HG02943 (cell line): ENCODE measurements around the gene RAB36.

Experiments
- ATAC-seq: cut with Tn5 transposase; IDR thresholded peaks from one replicate; pipeline ENCODE4 v1.9.1; 2021; ENCODE audit warnings: mild to moderate bottlenecking, low read depth, moderate library complexity; ENCODE audit not compliant: unreplicated experiment

Gene RAB36

DNA sequence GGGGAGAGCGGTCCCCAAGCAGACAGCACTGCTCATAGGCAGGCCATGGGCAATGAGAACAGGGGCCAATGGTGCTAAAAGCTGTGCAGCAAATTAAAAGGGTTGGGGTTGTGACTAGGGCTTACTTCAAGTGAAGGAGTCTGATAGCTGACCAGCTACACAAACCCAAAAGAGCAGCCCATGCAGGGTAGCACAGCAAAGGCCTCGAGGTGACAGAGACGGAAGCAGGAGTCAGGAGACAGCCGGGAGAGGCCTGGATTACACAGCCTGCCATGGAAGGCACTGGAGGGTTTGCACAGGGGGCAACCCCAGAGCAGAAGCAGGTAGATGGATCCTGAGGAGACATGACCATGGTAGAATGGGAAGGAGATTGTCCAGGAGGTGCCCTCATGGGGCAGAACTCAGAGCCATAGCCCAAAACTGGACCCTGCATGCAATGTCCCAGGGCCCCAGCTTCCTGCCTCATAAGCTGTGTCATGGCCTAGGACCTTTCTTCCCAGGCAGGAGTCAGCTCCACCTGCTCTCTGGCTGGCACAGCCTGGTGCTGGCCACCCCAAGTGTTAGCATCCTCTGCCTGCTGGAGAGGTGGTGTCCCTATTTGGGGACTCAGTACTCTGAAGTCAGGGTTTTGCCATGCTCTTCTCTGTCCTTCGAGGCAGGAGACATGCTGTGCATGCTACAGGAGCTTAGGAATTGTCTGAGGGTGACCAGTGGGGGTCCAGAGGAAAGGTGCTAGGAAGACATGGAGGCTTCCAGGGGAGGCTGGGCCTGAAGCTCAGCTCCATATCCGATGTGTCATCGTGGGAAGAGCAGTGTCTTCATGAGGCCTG lies 36.8 kb upstream of the RAB36 start:
- no peak for ATAC-seq

GRCh38 chr22:23109079-23109347 lies 36.3 kb upstream of the RAB36 start:
- ATAC-seq = no peak

- no peak for ATAC-seq
Measured at GRCh38 chr22:23109441-23109978, 35.8 kb upstream of the RAB36 start.

GRCh38 chr22:23110190-23110921 lies 34.9 kb upstream of the RAB36 start:
- no peak for ATAC-seq

- no peak for ATAC-seq
Measured at GRCh38 chr22:23110922-23111527, 34.3 kb upstream of the RAB36 start.

DNA sequence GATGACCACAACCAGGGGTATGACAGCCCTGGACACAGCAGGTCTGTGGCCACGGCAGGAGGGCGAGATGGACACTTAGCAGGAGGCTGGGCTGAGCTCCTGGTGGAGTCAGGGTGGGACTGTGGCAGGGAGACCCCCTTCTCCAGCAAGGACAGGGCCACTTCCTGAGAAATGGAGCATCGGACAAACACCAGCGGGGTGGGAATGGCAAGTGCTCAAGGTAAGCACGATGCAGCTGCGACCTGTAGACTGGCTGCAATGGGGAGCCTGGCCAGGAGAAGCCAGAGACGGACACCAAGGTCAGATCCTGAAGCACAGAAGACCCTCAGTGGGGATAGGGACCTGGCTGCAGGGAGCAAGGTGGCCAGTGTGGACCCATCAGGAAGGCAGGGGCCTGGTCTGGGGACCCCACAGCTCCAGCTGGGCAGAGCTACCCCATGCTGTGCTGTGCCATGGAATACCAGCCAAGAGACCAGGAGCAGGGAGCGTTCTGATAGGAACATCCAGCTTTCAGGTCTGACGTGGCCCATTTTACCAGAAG lies 32.7 kb upstream of the RAB36 start:
- ATAC-seq = no peak

GRCh38 chr22:23113067-23113846 lies 32.0 kb upstream of the RAB36 start:
- ATAC-seq = no peak

GRCh38 chr22:23113847-23114720 lies 31.2 kb upstream of the RAB36 start:
- ATAC-seq = no peak

DNA sequence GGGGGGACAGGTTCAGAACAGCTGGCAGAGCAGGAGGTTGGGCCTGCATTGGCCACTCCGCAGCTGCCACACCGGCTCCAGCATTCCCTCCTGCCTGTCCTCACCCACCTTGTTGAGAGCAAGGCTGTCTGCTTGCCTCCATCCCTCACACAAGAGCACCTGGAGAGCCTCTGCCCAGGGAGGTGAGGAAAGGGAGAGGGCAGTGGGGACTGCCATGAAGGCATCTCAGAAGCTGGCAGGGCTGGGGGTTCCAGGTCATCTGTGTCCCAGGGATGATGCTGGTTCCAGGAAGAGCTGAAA lies 30.6 kb upstream of the RAB36 start:
- no peak for ATAC-seq

- ATAC-seq = no peak
Measured at GRCh38 chr22:23115369-23115768, 29.9 kb upstream of the RAB36 start.

GRCh38 chr22:23115825-23116494 lies 29.3 kb upstream of the RAB36 start:
- ATAC-seq = no peak

DNA sequence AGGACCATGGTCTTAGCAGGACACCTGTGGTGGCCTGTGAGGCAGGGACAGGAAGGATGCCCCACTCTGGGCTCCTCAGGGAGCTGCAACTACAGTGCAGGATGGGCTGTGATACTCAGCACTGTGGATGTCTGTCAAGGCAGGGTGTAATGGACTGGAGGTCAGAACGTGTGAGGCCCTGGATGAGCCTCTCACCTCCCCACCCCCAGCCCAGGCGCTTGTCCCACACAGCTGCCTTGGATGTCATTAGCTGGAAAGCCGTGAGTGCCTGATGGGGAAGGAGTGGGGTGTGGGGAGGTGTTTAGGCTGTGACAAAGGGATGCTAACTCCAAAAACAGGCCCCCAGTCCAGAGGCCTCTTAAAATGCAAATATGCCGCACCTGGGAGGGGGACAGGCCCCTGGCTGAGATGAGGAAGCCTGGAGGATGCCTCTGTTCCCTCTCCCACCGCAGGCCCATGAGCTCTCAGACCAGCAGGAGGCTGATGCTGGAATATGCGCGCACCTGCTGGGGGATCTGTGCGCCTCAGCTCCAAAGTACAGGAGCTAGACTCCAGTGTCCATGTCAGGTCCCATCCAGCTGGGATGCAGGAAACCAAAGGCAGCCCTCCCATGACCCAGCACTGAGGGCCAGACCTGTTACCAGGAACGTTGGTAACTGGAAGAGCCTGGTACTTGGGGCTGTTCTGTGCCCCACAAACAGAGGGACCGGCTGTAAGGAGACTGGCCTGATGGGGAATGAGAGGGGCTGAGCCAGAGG lies 28.6 kb upstream of the RAB36 start:
- ATAC-seq = no peak

- no peak for ATAC-seq
Measured at GRCh38 chr22:23117275-23117674, 28.0 kb upstream of the RAB36 start.

DNA sequence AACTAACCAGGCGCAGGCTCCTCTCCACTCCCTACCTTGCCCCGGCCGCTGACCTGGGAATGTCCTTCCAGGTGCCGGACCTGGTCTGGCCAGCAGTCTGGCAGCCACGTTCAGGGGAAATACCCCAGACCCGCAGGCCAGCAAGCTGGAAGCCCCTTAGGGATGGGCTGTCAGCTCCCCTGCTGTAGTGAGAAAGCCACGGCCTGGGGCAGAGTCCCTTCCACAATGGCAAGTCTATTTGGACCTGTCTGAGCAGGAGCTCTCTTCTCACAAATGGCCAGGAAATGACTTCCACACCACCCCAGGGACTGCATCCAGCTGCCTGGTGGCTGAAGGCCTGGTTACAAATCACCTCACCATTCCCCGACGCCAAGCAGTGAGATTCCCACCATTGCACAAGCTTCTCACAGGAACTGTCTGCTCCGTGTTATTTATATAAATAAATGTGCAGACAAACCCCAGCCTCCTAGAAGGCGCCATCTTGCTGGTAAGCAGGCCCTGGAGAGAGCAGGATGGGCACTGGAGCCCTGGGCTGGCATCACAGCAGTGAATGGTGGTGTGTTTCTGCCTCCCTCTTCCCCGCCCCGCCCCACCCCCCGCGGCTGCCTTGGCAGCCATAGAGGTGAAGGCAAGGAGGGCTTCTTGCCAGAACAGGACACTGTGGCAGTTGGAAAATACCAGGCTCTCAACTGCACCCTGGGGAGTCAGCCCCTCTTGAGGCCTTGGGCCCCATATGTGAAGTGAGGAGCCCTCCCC lies 27.2 kb upstream of the RAB36 start:
- no peak for ATAC-seq

GRCh38 chr22:23118647-23119493 lies 26.4 kb upstream of the RAB36 start:
- no peak for ATAC-seq

GRCh38 chr22:23119494-23120414 lies 25.5 kb upstream of the RAB36 start:
- no peak for ATAC-seq
